ENCODE measurements around the gene ABCC8. TPM values are rescaled to one million over a fixed set of nuclear protein-coding genes. Genes with fewer than 3 reads are reported as not detected.

The ABCC8 gene
- total RNA-seq, 1 experiment from 2014 or later = 0.47 TPM

GRCh38 chr11:17477361-17477760 is 716 bp upstream of the ABCC8 start:
- in situ Hi-C loops (cut with HindIII; ENCODE audit: low sequenced_read_pairs) = no loop called here
- DNase-seq (ENCODE audit: low spot score) = no peak

- no peak for DNase-seq (ENCODE audit: low spot score)
- in situ Hi-C loops (cut with HindIII; ENCODE audit: low sequenced_read_pairs) = no loop called here
These were observed 364 bp upstream of the ABCC8 start for GRCh38 chr11:17477084-17477333.

DNA sequence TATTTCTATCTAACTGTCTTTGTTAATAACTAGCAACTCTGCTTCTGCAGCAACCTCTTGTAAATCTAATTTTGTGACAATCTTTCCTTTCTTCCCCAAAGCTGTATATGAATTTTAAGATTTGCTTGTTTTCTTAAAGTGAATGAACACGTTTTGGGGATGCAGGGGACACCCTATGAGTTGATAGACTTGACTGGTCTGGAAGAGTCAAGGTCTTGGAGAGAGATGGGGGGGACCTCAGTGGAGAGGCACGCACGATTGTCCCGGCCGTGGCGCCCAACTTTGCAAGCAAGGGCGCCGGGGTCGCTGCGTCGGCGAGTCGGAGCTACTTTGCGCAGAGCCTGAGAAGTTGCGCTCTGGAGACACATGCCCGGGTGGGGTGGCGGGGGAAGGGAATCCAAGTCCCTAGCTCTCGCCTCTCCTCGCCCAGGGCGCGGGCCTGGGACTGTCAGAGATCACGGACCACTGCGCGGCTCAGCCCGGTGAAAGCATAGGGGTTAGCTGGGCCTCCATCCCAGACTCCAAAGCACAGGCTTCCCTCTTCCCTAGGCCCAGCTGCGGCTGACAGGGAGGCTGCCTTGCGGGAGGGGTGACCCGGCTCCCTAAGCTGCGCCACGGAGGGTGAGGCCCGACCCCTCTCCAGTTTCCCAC is 854 bp downstream of the ABCC8 start:
- in situ Hi-C loops (cut with HindIII; ENCODE audit: low sequenced_read_pairs) = no loop called here
- peak; percentile 46 for DNase-seq (ENCODE audit: low spot score)

DNA sequence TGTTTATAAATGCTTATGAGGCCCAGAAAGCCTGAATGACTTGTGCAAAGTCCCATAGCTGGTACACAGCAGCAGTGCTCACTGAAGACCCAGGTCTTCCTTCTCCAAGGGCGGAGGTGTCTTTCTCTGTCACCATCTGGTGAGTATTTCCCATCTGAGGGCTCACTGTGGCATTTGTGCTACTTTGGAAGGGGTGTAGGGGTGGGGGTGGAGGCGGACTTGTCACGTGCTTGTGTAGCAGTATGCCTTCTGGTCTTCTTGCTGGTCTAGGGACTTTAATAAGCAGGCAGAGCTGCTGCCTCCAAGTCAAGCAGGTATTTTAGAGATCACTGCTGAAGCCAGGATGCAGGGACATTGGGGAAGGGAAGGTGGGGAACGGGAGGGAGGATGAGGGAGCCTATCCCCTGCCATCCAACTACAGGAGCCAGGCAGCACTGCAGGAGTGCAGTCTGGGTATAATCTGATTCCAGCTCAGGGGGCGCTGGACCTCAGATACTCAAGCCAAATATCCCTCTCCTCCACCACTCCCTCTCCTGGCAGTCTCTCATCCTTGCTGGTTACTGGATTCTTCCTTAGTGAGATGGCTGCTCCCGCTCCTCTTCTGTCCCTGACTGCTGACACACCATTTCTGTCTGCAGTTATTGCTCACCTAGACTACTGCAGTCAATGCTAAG is 3.4 kb downstream of the ABCC8 start:
- in situ Hi-C loops (cut with HindIII; ENCODE audit: low sequenced_read_pairs) = no loop called here
- peak; percentile 90 for DNase-seq (ENCODE audit: low spot score)

DNA sequence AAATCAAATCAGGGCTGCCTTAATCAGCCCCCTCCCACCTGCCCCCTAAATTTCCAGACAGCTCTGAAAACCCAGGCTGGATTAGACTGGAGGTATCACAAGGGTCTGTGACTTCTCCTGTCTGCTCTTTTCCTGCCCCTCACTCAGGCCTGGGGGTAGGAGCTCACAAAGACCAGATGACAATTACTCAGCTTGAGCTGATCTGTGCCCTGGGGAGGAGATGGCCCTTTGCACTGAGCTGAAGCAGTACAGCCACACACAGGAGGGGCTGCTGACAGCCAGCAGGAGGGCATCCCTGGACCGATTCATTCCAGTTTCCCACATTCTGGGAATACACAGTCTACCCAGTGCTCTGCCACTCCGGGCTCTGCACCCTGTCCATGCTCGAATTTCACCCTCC is 4.2 kb downstream of the ABCC8 start:
- in situ Hi-C loops (cut with HindIII; ENCODE audit: low sequenced_read_pairs) = no loop called here
- no peak for DNase-seq (ENCODE audit: low spot score)

- in situ Hi-C loops (cut with HindIII; ENCODE audit: low sequenced_read_pairs) = no loop called here
- DNase-seq (ENCODE audit: low spot score) = no peak
These were observed 5.1 kb downstream of the ABCC8 start for GRCh38 chr11:17471501-17471900.

DNA sequence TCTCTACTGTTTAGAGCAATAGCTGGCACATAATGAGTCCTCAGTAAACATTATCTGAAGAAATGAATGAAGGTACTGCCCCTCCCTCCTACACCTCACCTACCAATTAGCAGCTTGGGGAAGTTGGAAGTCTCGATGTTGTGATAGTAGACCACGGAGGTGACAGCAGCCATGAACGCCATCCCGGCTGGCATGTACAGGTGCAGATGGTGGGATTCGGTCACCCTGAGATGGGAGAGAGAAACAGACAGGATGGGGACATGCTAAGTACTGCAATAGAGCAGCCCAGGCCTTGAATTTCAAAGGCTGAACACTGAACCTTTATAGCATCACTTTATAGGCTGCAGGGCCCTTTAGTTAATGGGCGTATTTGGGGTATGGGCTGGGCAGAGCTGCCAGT is 6.6 kb downstream of the ABCC8 start:
- no peak for DNase-seq (ENCODE audit: low spot score)
- in situ Hi-C loops (cut with HindIII; ENCODE audit: low sequenced_read_pairs) = no loop called here

DNA sequence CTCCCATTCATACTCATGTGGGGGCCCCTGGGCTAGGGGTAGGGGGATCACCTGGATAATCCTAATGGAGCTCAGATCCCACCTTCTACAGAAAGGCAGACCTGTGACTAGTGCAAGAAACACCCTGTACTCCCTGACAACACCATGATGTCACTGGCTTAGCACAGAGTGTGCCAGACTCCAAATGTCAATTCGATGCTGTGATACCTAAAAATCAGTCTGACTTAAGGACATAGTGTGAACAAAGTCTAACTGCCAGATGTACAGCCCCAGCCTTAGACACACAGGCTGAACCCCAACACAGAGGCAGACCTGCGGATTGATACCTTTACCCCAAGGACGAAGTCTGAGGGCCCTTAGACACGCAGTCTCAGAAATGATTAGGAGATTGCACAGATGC is 8.5 kb downstream of the ABCC8 start:
- DNase-seq (ENCODE audit: low spot score) = no peak
- in situ Hi-C loops (cut with HindIII; ENCODE audit: low sequenced_read_pairs) = no loop called here

GRCh38 chr11:17463546-17464174 is 13.0 kb downstream of the ABCC8 start:
- no peak for DNase-seq (ENCODE audit: low spot score)
- in situ Hi-C loops (cut with HindIII; ENCODE audit: low sequenced_read_pairs) = no loop called here

- in situ Hi-C loops (cut with HindIII; ENCODE audit: low sequenced_read_pairs) = no loop called here
- DNase-seq (ENCODE audit: low spot score) = no peak
These were observed 13.7 kb downstream of the ABCC8 start for GRCh38 chr11:17462940-17463339.

DNA sequence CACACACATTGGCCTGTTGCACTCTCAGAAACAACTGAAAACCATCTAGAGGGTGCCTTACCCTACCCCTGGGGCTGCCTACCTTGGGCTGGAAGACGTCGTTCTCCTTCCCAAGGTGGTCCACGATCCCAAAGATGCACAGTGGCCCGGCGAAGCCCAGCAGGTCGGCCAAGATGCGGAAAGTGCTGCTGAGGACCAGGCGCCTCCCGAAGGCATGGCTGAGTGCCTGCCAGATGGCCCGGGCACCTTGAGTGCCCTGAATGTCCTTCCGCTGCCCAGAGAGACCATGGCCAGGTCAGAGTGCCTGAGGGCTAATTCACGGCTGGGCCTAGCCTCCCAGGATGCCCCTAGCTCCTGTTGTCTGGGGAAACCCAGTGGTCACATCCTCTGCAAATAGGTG is 16.2 kb downstream of the ABCC8 start:
- in situ Hi-C loops (cut with HindIII; ENCODE audit: low sequenced_read_pairs) = no loop called here
- no peak for DNase-seq (ENCODE audit: low spot score)

DNA sequence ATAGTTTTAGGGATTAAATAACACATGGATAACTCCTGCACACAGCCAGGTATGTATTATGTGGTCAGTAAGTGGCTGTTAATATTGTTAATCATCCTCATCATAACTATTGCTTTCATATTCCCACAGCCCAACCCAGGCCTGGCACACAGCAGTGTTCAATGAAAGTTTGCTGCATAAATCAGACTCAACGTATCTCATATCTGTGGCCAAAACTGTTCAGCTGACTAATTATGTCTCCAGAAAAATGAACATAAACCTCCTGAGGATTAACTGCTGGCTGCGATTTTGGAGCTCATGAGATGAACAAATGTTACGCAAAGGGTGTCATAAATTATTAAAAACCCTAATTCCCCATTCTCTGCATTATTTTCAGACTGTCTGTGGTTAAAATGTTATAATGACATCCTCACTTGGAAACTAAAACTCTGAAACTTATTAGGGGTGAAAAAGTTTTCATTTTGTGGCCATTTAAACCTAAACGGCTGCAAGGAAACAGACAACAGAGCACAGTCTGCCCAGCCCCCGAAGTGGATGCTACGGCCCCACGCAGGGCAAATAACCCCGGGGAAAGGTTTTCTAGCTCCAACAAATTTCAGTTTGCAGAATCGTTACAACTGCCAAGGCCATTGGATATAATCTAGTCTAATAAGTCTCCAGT is 17.3 kb downstream of the ABCC8 start:
- DNase-seq (ENCODE audit: low spot score) = no peak
- in situ Hi-C loops (cut with HindIII; ENCODE audit: low sequenced_read_pairs) = no loop called here

DNA sequence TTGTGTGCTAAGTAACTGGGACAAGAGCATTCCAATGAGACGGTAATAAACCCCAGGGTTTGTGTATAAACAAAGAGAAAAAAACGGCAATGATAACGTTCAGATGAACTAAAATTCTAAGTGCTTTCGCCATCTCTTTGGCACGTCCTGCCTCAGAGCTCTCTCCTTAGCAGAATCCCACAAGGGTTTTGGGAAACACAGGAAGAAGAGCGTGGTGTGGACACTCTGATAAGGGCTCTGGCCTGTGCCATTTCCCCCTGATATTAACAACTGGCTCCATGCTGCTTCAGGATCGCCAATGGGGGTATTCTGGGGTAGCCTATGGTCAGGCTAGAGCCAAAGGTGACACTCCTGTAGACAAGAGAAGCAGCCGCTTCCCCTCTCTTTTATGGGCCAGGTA is 18.4 kb downstream of the ABCC8 start:
- in situ Hi-C loops (cut with HindIII; ENCODE audit: low sequenced_read_pairs) = no loop called here
- no peak for DNase-seq (ENCODE audit: low spot score)

DNA sequence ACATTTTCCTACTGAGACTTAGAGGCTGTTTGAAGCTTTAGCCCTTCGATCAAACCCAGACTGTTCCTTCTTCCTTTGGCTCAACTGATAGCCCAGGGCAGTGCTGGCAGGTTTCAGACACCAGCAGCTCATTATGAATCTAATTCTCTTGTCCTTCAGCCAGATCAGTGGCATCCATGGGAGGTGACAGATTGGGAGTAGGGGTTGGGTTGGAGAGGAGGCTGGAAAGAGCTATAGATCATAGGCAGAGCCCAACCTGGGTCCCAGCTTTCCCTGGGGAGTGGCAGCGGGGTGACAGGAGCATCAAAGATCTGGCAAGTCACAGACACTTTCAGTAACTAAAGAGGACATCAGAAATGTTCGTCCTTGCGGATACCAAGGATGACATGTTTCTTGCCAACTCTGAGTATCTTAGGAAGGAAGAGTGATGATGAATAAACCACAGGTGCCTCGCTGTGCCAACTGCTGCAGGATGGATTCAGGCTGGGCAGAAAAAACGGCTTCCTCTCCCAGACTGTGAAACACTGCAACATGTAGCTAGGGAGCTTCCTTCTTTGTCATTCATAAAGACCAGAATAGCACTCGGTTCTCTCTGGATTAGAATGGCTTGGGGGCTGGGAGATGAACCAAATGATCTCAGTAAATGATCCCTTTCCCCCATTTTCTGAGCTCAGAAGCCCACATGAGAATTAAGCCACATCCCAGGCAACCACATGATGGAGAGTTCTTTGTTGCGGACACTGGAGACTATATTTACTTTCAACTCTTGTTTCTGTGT is 19.1 kb downstream of the ABCC8 start:
- in situ Hi-C loops (cut with HindIII; ENCODE audit: low sequenced_read_pairs) = no loop called here
- DNase-seq (ENCODE audit: low spot score) = peak; percentile 95

DNA sequence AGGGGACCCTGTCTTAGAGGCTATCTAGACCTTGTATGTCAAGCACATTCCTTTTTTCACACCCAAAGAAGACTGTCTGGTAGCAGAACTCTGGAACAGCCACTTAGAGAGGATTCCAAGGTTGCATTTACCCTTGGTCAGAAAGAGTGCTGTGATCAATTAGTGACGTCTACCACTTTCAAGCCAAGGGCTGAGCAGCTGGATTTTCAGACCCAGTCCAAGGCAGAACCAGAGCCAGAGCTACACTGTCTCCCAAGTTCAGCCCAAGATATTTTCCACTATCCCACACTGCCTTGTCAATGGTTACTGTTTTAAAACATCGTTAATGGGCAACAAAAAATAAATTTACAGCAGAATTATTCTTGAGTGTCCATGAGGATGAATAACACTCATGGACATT is 24.0 kb downstream of the ABCC8 start:
- no peak for DNase-seq (ENCODE audit: low spot score)
- in situ Hi-C loops (cut with HindIII; ENCODE audit: low sequenced_read_pairs) = no loop called here

DNA sequence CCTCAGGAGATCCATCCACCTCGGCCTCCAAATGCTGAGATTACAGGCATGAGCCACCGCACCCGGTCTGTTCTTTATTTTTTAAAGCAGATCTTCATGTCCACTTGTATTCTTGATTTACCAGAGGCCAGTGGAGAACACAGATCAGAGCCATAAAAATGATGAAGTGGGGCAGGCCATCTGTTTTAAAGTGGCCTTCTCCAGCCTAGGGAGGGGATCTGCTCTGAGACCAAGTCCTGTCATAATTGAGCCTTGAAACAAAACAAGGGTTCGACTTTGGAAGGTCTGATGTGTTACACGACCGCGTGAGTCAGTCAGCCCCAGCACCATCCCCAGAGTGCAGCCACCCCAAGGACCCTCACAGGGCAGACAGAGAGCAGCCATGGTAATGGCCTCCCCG is 27.5 kb downstream of the ABCC8 start:
- no peak for DNase-seq (ENCODE audit: low spot score)
- in situ Hi-C loops (cut with HindIII; ENCODE audit: low sequenced_read_pairs) = no loop called here

- DNase-seq (ENCODE audit: low spot score) = no peak
- in situ Hi-C loops (cut with HindIII; ENCODE audit: low sequenced_read_pairs) = no loop called here
These were observed 30.2 kb downstream of the ABCC8 start for GRCh38 chr11:17446482-17446881.

- no peak for DNase-seq (ENCODE audit: low spot score)
- in situ Hi-C loops (cut with HindIII; ENCODE audit: low sequenced_read_pairs) = no loop called here
These were observed 31.3 kb downstream of the ABCC8 start for GRCh38 chr11:17445240-17445795.

DNA sequence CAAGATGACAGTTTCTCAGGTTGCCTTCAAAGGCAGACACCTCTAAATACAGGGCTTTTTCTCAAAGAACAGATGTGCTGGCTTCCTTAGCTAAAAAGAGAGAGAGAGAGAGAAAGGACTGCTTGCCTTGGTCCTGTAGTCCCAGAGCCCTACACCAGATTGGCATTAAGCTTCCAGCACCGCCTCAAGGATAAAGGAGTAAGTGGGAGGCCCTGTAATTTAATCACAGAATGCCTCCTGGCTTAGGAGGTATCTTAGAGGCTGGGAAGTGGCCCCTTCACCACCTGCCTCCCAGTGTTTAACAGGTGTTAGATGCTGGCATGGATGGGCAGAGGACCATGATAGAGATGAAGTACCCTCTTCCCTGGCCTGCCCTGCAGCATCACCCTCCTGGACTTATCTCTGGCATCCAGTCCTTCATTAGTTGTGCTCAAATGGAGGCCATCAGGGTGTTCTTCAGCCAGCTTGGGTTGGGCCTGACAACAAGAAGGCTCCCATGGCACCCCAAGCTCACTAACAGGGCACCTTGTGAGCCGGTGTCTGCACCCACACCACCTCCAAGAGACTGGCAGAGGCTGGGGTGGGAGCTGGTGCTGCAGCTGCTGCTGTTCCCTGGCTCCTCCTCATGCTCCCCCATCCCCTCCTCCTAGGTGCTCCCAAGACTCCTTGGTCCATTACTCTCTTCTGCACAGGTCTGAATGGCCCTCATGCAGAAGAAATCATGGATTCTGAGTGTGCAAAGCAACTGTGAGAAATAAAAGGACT is 32.5 kb downstream of the ABCC8 start:
- in situ Hi-C loops (cut with HindIII; ENCODE audit: low sequenced_read_pairs) = no loop called here
- no peak for DNase-seq (ENCODE audit: low spot score)

All from G401 (cell line).